ENCODE data around the gene KCNQ2.

DNA sequence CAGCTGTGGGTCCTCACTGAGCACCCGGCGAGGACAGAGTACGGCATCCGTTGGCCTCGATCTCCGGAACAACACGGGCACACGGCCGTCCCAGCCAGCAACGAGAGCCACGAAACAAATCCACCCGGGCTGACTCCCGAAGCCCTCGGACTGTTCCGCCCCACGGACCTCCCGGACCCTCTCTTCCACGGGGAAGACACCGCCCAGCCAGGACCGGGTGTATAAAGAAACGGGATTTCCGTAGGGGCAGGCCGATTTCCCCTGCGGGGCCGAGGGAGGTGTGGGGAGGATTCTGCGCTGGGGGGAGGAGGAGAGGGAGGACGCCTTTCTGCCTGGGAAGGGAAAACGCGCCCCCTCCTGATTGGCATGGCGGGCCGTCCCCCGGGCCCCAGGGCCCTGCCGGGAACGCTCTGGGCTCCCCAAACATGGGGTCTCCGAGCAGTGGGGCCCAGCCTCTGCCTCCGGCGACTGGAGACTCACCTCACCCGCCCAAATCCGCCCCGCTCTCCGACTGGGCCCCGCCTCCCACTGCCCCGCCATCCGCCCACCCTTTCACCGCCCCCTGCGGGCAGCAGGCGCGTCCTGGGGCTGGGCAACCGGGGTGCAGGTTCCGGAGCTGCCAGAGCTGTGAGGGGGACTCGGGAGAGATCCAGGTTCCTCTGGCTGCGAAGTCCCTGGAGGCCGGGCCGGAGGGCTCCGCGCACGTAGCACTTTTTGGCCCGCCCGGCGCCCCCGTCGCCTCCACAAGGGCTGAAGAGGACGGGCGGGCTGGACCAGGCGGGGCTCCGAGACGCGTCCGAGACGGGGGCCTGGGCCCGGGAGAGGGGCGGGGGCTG, 47.4 kb upstream of the KCNQ2 start:
- TF ChIP-seq, protein P1, sequence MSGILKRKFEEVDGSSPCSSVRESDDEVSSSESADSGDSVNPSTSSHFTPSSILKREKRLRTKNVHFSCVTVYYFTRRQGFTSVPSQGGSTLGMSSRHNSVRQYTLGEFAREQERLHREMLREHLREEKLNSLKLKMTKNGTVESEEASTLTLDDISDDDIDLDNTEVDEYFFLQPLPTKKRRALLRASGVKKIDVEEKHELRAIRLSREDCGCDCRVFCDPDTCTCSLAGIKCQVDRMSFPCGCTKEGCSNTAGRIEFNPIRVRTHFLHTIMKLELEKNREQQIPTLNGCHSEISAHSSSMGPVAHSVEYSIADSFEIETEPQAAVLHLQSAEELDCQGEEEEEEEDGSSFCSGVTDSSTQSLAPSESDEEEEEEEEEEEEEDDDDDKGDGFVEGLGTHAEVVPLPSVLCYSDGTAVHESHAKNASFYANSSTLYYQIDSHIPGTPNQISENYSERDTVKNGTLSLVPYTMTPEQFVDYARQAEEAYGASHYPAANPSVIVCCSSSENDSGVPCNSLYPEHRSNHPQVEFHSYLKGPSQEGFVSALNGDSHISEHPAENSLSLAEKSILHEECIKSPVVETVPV (CRISPR knock-in tag; IDR thresholded peaks at IDR 0.05): no peak
- TF ChIP-seq BACH2 (CRISPR knock-in tag; IDR thresholded peaks at IDR 0.05; ENCODE audit: borderline replicate concordance) (no peak), SNAI2 (CRISPR knock-in tag; IDR thresholded peaks at IDR 0.05) (no peak), PPARA (CRISPR knock-in tag; IDR thresholded peaks at IDR 0.05; ENCODE audit: borderline replicate concordance) (no peak), ZFP3 (CRISPR knock-in tag; IDR thresholded peaks at IDR 0.05) (no peak), GLIS3 (CRISPR knock-in tag; IDR thresholded peaks at IDR 0.05) (no peak)
- TF ChIP-seq, protein P2, sequence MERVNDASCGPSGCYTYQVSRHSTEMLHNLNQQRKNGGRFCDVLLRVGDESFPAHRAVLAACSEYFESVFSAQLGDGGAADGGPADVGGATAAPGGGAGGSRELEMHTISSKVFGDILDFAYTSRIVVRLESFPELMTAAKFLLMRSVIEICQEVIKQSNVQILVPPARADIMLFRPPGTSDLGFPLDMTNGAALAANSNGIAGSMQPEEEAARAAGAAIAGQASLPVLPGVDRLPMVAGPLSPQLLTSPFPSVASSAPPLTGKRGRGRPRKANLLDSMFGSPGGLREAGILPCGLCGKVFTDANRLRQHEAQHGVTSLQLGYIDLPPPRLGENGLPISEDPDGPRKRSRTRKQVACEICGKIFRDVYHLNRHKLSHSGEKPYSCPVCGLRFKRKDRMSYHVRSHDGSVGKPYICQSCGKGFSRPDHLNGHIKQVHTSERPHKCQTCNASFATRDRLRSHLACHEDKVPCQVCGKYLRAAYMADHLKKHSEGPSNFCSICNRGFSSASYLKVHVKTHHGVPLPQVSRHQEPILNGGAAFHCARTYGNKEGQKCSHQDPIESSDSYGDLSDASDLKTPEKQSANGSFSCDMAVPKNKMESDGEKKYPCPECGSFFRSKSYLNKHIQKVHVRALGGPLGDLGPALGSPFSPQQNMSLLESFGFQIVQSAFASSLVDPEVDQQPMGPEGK (CRISPR knock-in tag; IDR thresholded peaks at IDR 0.05; ENCODE audit: borderline replicate concordance): no peak; the same call in 1 of the 2 replicates

Data from SK-N-SH treated with all-trans-retinoic acid at 6 μM for 48 hours (cell line).